HG02763 (cell line): ENCODE data around the gene ZMYND10.

Experiments used
- ATAC-seq: cut with Tn5 transposase; IDR thresholded peaks from one replicate; pipeline ENCODE4 v1.9.1; 2021; ENCODE audit warnings: mild to moderate bottlenecking, moderate library complexity; ENCODE audit not compliant: unreplicated experiment

Gene ZMYND10

DNA sequence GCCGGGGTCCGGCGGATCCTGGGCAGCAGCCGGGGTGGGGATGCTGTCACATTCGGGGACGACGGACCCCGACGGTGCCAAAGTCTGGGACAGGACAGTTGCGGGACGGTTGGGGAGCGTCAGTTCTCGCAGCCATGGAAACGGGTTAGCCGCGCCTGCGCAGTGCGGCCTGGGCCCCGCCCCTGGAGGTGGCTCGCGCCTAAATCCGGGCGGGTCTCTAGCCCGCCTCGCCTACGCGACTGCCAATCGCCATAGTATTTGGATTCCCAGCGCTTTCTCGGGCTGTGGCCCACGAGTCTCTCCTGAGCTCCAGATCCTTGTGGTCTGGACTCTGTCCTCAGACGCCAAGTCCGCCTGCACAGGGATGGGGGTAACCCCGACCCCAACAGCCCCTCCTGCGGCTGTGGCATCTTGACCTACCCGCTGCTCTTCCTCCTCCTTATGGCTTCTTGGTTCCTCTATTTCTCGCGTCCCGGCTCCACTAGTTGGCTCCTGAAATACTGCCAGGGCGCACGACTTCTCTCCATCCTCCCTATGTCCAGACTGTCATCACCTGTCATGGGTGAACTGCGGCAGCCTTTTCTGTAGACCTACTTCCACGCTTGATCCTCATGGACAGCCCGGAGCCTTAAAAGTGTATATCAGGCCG lies at the start of gene ZMYND10:
ZMYND10 (minus strand) TSS at position 147 of the 649 bp plus-strand sequence. CDS start 153 bp downstream, outside the sequence.
- no peak for ATAC-seq

DNA sequence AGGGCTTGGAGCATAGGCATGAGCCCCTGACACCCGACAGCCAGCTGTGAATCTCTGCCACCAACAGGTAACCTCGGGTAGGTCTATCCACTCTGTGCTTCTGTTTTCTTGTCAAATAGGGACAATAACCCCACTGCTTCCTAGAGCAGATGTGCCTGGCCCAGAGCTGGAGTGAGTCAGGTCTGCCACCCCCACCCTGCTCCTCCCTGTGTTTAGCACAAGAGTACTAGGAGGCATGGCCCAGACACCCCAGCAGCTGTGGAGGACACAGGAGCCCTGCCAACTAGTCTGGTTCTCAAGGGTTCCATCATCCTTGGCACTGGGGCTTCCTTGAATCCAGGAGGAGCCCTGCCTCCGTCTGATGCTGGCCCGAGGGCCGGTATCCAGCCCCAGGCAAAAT lies 47.5 kb upstream of the ZMYND10 start:
- no peak for ATAC-seq

DNA sequence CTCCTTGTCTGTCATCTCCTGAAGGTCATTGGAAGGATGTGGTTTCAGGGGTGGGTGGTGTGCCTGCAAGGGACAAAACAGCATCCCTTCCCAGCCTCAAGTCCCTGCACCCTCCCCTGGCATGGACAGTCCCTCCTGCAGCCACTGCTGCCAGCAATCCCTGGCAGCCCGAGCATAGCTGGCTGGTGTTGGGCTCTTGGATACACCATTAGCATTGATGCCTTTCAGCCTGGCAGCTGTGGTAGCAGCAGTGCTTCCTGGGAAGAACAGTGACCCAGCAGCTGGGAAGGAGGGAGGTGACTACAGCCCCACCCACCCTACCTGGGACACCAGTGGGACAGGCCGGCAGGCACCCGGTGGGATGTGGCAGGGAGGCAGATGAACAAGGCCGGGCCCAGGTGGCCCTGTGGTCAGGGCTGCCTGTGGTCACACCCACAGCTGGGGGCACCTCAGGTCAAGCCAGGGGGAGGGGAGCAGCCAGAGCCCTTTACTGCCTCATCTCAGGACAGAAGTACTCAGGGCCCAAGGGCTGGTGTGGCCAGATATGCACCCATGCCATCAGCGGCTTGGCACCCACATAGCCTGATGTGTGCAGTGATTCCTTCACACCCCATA lies 46.7 kb upstream of the ZMYND10 start:
- no peak for ATAC-seq

GRCh38 chr3:50390508-50391224 lies 45.1 kb upstream of the ZMYND10 start:
- ATAC-seq, result no peak

- ATAC-seq, result no peak
Observed at GRCh38 chr3:50389414-50389767, 43.9 kb upstream of the ZMYND10 start.

DNA sequence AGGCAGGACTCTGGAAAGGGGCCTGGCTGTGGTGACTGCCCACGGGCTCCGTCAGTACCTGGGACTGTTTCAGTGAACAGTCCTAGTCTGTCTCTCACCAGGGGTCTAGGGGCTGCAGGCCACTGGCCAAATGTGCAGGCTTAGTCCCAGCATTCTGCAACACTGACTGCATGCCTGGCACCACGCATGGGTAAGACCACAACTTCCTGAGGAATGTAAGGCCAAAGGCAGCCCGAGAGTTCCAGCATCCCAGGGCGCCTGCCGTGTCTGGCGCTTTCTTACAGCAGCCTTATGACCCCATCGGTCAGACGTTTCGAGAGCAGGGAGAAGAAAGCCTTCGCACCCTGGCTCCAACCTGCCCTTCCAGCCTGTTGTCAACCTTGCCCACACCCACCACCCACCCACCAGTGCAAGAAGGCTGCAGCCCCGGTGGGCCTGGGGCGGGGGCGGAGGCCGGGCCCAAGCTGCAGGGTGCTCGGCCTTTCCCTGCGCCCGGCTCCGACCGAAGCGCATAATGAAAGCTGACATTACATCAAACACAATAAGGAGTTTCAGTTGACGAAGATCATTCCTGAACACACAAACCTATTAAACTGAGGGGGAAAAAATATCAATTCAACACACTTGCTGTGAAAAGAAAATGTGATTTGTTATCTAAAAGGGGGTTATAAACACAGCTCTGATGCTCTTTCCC lies 43.3 kb upstream of the ZMYND10 start:
- no peak for ATAC-seq

DNA sequence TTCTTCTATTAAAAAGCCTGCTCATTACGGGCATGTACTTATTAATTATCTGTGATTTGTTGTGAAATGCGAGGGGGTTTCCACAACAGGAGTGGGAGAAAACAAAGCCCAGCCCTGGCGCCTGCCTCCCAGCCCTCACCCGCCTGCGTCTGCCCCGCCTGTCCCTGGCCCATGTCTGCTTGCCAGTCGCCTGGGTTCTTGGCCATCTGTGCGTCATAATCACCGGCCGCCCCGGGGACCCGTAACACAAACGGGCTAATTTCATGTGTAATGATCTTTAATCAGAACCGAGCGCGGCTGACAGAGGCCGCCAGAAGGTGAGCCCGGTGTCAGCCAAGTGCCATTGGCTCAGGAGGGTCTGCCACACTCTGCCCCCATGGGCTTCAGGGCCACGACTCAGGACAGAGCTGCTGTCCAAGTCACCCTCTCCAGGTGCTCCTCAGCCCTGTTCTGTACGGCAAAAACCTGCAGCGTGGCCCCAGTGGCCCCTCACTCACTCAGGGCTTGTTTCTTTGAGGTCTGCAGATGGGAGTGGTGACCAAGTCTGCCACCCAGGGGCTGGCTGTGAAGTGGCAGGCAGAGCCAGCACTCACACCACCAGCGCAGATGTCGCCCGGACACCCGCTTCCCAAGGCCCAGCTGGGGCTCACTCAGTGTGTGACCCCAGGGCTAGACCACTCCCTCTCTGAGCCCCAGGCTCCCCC lies 42.6 kb upstream of the ZMYND10 start:
- no peak for ATAC-seq

DNA sequence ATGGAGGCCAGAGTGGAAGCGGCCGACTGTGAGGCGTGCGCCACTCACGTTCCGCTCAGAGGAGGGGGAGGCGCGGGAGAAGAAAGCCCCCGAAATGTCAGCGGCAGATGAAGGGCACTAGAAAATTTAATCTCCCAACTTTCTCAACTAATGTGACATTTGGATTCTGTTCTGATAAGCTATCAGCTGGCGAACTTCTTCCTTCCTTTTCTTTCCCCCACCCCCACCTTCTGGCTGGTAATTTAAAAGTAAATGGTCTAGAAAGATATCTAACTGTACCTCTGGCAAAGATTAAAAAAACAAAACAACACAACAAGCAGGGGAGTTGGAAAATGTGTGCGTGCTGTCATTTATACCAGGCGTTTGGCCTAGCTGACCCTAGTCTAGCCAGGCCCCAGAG lies 40.2 kb upstream of the ZMYND10 start:
- ATAC-seq, result no peak

DNA sequence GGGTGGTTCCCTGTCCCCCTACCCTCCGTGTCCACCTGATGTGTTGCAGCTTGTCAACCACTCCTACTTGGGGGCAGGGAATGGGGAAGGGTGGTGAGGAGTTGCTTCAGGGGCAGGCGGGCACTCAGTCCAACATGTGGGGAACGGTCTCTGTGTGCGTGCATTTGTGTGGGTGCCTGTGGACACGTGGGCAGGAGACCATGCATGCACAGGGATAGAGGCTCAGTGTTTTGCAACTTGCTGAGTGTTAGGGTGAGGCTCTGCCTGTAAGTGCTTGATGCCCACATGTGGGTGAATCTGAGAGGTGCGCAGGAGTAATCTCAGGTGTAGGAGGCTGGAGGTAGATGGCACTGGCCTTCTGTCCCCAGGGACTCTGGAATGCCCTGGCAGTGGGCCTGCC lies 38.2 kb upstream of the ZMYND10 start:
- no peak for ATAC-seq

- ATAC-seq, result no peak
Observed at GRCh38 chr3:50382722-50383121, 37.2 kb upstream of the ZMYND10 start.

DNA sequence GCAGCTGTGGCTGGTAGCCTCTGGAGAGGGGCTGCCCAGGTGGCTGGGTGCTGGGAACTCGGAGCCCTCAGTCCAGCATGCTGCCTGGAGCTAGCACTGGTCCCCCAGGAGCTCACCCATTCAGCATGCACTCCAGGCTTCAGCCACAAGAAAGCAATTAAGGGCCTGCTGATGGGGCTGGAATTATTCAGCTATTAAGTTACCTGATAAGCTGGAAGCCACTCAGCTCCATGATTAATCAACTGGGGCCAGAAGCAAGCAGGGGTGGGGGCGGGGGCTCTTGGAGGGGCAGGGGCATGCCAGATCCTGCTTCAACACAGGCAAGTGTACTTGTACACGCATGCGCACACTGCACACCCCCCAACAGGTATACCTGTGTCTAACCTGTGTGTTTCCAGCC lies 35.9 kb upstream of the ZMYND10 start:
- ATAC-seq, result no peak

DNA sequence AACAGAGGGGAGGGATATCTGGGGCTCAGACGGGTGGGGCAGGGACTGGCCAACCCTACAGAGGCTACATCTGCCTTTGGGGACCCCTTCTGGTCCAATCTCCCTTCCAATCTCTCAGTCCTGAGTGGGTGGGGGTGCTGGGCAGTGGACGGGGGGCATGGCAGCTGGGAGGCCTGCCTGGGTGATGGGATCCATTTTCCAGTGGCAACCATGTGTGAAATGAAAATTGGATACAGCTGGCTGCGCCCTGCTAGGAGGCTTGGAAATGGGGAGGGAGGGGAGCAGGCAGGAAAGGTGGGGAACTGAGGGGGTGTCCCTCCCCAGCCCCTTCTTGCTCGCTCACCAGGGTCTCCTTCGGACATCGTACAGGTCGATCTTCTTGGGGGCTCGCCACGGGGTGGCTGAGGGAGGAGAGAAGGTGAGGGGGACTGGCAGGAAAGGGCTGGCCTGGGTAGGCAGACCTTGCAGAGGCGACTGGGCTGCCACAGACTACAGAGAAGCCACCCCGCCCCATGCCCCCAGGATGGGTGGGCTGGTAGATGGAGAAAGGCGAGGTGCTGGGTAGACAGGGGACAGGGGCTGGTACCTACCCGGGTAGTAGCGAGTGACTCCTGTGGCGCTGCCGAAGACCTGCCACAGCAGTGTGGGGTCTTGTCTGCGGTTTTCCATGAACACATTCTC lies 35.0 kb upstream of the ZMYND10 start:
- ATAC-seq, result no peak

GRCh38 chr3:50378757-50379156 lies 33.2 kb upstream of the ZMYND10 start:
- no peak for ATAC-seq

GRCh38 chr3:50378024-50378423 lies 32.5 kb upstream of the ZMYND10 start:
- no peak for ATAC-seq

DNA sequence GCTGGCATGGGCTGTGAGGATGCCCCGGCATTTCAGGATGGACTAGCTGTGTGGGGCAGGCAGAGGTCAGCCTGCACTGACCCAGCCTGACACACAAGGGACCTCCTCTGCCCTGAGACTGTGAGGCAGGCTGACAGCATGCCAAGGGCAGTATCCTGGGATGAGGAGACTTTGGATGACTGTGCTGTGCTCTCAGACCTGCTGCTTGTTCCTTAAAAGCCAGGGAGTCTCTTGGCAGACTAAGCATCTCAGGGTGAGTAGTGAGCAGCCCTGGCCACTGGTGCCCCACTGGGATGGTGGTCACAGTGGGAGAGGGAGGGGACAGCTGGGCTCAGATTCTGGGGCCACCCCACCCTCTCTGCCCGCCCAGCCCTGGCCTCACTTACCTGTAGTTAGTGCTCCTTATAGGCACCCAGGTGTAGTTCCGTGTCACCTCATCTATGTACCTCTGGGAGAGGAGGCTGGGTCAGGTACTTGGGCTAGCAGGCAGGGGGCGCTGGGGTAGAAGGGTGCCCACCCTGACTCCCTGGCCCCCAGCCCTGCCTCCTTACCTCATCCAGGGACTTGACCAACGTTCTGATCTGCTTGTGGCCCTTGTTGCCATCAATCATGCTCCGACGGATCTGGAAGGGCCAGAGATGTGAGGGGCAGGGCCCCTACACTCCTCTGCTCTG lies 29.9 kb upstream of the ZMYND10 start:
- no peak for ATAC-seq

- ATAC-seq, result no peak
Observed at GRCh38 chr3:50374363-50375257, 29.1 kb upstream of the ZMYND10 start.

- no peak for ATAC-seq
Observed at GRCh38 chr3:50373146-50374051, 27.9 kb upstream of the ZMYND10 start.

DNA sequence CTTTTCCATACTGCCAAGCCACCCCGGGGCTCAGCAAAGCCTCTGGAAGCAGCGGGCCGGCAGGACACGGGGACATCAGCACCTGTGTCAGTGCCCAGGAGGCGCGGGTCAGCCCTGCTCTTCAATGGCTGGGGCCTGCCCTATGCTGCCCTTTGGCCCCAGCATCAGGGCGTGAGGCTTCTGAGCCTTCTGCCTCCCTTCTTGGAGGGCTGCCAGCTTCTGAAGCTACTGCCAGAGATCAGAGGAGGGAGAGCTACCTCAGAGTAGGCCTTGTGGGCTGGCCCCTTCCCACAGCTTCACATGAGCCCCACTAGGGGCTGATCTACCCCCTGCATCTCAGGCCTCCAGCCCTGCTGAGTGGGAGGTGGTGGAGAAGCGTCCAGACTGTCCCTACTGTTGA lies 26.8 kb upstream of the ZMYND10 start:
- ATAC-seq, result no peak
